A204.1 (cell line): ENCODE results near the gene NTN1.
"Not testable (repeated sequence)": the region's sequence is repeated elsewhere in the genome, so short reads cannot be mapped to it uniquely, and the experiment has no call there.

ENCODE experiments used
- FAIRE-seq: peaks from 2 replicates; lab custom pipeline; 2012; peaks lifted over from hg19 to GRCh38; lab: Jason Lieb, UNC

The NTN1 gene

DNA sequence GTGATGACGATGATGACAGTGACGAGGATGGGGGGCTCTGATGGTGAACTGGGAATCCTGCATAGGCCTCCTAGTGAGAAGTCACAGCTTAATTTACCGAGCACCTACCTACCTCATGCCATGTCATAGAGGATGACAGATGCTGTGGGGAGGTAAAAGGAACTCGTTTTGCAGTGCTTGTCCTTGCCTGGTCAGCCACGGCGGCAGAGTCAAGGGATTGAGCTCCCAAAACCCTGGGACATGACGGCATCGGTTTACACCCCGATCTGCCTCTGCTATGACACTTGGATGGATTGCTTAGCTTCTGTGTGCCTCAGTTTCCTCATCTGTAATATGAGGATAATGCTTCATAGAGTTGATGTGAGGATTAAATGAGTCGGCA is 103.2 kb downstream of the NTN1 start:
- FAIRE-seq: no peak

GRCh38 chr17:9125722-9126121 is 104.4 kb downstream of the NTN1 start:
- no peak for FAIRE-seq

DNA sequence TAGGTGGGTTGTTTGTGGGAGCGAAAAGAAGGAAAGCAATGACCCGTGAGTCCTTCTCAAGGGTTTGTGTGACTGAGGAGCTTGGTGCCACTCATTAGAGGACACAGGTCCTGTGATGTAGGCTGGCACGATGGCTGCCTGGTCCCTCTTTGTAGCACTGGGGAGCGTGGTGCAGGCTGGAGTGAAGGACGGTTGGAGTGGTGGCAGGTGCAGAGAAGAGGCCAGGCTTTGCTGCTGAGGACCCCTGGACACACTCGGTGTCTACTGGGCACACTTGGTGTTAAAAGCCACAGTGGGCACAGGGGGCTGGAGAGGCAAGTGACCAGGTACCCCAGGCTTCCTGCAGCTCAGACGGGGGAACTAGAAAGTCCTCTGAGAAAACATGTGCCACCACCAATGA is 106.0 kb downstream of the NTN1 start:
- no peak for FAIRE-seq

DNA sequence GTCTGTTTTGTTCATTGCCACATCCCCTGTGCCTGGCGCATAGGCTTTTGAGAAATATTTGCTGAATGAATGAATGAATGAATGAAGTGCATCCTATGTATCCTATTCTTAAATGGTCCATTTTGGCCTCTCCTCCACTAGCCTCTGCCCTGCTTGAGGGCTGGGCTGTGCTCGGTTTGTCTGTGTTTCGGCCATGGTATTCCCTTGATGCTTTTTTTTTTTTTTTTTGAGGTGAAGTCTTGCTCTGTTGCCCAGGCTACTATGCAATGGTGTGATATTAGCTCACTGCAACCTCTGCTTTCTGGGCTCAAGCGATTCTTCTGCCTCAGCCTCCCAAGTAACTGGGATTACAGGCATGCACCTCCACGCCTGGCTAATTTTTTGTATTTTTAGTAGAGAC is 110.1 kb downstream of the NTN1 start:
- FAIRE-seq: no peak

DNA sequence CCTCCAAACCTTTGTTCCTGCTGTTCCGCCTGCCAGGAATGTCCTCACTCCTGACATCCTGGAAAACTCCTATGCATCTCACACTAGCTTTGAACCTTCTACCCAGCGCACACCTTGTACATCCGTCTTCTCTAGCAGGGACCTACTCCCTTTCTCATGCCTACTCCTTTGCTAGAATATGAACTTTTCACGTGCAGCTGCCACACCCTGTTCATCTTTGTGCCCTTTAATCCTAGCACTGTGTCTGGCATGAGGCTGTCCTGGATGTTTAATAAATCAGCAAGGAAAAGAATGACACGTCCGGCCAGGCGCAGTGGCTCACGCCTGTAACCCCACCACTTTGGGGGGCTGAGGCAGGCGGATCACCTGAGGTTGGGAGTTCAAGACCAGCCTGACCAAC is 111.0 kb downstream of the NTN1 start:
- no peak for FAIRE-seq

DNA sequence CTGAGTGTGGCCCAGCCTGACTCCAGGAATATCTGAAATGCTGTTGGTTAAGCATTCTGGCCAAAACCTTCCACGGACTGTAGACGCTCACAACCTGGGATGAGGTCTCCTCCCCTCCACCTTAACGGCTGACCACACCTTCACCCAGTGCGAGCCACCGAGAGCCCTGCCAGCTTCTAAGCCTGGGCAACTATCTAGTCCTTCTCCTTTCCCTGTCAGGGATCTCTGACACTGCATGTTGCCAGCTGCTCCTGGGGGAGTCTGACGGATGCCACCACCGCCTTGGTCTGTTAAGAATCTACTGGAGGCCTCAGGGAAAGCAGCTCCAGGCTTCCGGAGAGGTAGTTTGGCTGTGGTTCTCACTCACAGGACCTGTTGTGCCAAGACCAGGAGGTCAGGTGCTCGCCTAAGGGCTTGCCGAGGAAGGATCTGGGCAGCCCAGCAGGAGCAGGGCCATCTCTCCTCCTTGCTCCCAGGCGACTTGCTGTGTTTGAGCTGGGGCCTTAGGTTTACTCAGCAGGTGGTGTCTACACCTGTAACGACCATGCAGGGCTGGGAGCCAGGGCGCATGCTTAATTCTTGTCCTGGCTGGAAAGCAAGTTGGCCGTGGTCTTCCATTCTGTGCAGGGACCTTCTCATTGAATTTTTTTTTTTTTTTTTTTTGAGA is 111.8 kb downstream of the NTN1 start:
- no peak for FAIRE-seq

DNA sequence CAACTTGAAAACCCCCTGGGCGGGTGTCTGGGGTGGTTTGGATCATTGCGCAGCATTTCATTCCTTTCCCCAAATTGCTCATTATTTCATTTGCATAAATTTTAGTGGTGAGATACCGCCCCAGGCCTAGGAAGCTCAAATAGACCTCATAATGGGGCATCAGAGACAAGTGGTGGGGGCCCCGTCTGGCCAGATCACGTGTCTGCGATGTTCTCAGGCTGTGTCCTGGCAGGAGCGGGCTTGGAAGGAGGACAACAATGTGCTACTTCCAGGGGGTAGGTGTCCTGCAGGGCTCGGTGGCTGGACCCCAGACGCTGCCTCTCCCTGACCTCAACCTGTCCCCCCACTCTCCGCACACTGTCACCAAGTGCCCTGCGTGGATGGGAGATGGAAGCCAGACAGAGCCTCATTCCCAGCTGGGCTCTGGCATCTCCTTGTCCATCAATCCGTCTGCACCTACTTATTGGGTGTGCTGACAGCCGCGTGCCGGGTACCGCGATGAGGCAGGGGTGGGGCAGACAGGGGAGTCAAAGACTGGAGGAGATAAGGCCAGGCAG is 116.9 kb downstream of the NTN1 start:
- FAIRE-seq: no peak

DNA sequence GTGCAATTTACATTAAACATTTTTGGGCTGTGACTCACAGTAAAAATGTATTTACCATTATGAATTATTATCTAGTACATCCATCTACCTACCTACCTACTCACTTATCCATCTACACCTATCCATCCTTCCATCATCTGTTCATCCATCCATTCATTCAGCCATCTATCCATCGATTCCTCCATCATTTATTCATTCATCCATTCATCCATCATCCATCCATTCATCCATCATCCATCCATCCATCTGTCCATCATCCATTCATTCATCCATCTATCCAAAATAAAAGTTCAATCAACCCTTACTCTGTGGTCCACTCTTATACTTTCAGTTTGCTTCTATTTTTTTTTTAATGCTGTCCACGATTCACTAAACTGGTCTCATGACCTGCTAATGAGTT is 118.4 kb downstream of the NTN1 start:
- no peak for FAIRE-seq

- no peak for FAIRE-seq
Measured at GRCh38 chr17:9140550-9141424, 119.5 kb downstream of the NTN1 start.

GRCh38 chr17:9141425-9141753 is 120.1 kb downstream of the NTN1 start:
- FAIRE-seq: no peak

GRCh38 chr17:9142772-9143494 is 121.6 kb downstream of the NTN1 start:
- no peak for FAIRE-seq

DNA sequence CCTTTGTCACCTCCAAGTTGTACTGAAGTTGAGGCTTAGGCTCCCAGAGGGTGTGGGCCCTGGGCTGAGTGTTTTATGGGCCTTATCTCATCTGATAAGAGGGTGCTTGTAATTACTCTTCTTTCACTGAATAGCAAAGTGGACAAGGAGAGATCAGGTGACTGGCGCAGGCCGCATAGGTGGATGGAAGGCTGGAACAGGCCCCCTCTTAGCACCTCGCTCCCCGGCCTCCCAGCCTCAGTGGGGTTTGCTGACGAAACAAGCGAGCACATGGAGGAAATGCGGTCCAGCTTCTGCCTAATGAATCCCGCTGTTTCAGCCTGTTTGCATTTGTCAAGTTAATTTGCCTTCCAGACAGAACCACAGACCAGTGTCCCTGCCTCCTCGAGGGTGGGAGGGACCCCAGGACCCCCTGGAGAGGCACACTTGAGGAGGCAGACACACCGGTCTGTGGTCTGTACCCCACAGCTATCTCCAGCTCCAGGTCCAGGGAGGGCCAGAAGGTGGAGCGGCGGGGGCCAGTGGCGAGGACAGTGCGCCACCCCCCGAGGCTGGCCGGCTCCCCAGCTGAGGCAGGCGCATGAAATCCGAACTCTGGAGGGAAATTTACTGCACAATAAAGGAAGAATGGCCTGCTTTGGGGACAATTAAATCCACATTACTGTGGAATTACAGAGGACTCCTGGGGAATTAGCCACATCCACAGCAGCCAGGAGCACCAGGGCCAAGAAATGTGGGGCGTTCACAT is 123.4 kb downstream of the NTN1 start:
- FAIRE-seq: no peak

- FAIRE-seq: no peak
Measured at GRCh38 chr17:9146064-9146463, 124.8 kb downstream of the NTN1 start.

DNA sequence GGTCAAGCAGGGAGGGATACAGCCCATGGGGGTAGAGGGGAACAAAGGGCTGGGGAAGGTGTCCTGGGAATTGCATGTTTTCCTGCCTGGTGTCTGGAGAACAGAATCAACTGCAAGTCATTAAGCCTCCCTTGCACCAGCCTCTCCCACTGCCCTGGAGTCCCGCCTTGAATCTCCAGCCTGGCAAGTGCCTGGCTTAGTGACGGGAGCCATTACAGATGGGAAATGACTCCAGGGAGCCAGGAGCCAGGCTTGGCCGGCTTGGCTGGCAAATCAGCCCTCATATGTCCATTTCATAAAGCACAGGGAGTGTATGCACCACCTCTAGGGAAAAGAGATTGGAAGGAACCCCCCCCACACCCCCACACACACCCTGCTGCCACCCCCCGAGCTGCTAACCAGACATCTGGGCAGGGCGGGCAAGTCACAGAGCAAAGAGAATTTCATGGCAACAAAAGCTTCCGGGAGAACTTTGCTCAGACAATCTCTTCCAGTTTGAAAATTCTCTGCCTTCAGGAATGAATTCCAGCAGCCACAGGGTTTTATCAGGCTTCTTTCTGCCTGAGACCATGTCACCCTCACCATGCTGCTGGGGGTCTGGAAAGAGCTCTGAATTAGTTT is 127.7 kb downstream of the NTN1 start:
- no peak for FAIRE-seq

DNA sequence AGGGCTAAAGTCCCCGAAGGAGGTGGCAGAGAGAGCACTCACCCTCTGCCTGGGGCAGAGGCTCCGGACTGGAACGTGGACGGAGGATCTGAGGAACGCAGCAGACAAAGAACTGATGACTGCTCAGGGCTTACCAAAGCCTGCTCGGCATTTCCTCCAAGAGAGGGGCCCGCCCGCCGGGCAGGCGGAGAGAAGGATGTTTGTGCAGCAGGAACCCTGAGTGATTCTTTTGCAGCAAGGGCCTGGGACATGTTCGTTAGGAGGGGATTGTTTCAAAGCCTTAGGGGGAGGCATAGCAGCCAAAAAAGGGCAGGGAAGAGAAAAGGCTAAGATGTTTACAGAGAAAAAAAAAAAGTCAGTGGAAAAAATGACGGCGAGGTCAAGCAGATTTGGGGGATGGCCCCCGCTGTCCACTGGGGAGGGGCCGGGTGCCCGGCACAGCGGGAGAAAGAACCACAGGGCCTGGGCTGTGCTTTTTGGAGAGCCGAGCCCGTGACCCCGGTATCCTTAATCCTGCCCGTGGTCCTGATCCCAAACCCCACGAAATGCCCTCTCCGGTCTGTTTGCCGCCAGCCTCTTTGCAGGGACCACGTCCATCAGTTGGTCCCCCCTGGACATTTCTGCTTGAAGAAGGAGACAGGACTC is 129.3 kb downstream of the NTN1 start:
- no peak for FAIRE-seq

- FAIRE-seq: no peak
Measured at GRCh38 chr17:9151091-9151490, 129.8 kb downstream of the NTN1 start.

GRCh38 chr17:9151740-9152139 is 130.4 kb downstream of the NTN1 start:
- FAIRE-seq: not testable (repeated sequence)

- no peak for FAIRE-seq
Measured at GRCh38 chr17:9158544-9159452, 137.5 kb downstream of the NTN1 start.

DNA sequence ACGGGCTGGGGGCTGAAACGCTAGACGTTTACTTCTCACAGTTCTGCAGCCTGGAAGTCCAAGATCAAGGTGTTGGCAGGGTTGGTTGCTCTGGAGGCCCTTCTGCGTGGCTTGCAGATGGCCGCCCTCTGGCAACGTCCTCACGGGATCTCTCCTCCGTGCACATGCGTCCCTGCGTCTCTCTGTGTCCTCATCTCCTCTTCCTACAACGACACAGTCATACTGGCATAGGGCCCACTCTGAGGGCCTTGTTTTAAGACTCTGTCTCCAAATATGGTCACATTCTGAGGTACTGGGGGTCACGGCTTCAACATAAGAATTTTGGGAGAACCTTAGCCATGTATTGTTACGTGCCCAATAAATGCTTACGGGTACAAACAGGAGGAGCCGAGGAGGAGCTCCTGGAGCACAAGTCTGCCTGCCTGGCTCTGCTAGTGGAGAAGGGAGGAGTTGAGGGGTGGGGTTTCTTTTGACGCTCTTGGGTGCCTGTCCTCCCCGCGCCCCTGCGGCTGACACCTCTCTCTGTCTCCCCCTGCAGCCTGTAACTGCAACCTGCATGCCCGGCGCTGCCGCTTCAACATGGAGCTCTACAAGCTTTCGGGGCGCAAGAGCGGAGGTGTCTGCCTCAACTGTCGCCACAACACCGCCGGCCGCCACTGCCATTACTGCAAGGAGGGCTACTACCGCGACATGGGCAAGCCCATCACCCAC is 141.1 kb downstream of the NTN1 start:
- no peak for FAIRE-seq

GRCh38 chr17:9166788-9167187 is 145.5 kb downstream of the NTN1 start:
- no peak for FAIRE-seq
